DND-41 (cell line): ENCODE measurements around the gene CDH11.

ENCODE experiments used
- CTCF ChIP-seq: IDR thresholded peaks from 2 replicates; pipeline ENCODE4 v1.5.1; 2012; ENCODE audit warnings: borderline replicate concordance, low read length, moderate library complexity, mild to moderate bottlenecking; ENCODE audit not compliant: poor library complexity, severe bottlenecking; ENCODE audit errors: extremely low read depth
- EZH2 ChIP-seq: IDR thresholded peaks from 3 replicates; pipeline ENCODE4 v1.6.1; 2012; ENCODE audit warnings: borderline replicate concordance, low read depth, mild to moderate bottlenecking, moderate library complexity, low read length, inconsistent platforms; ENCODE audit not compliant: severe bottlenecking

- peak; percentile 35 for TF ChIP-seq CTCF
- no peak for TF ChIP-seq EZH2
Measured at GRCh38 chr16:64983963-64984362, 137.9 kb downstream of the CDH11 start.
